Stimulated activated CD4-positive, alpha-beta T cell treated with anti-CD3 and anti-CD28 coated beads, TNF-alpha, amount 100 ng/mL, for 48 hours (primary cell): ENCODE measurements around the gene NBPF26.
"Not testable (repeated sequence)": the region's sequence is repeated elsewhere in the genome, so short reads cannot be mapped to it uniquely, and the experiment has no call there.

ENCODE experiments used
- DNase-seq, 3 donors: peaks; one replicate each; pipeline ENCODE4 v3.0.0-alpha.2; 2020; ENCODE audit warnings: low read depth in 3 of 3

The NBPF26 gene

DNA sequence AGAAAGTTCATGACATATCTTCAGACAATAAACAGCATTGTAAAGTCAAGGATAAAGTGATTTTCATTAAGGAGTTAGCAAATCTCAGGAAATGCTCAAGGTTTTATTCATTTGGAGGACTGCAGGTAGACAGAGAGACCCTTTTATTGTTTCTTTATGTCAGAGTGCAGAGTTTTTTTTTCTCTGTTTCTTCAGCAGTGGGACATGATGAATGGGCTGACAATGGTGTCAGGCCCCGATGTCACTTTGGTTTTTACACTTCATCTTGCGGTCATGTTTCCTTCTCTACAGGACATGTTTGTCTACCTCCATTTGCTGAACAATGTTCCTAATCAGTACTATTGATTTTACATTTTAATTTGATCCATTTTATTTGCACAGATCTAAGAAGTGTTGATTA lies 134.4 kb downstream of the NBPF26 start:
- not testable (repeated sequence) for DNase-seq

DNA sequence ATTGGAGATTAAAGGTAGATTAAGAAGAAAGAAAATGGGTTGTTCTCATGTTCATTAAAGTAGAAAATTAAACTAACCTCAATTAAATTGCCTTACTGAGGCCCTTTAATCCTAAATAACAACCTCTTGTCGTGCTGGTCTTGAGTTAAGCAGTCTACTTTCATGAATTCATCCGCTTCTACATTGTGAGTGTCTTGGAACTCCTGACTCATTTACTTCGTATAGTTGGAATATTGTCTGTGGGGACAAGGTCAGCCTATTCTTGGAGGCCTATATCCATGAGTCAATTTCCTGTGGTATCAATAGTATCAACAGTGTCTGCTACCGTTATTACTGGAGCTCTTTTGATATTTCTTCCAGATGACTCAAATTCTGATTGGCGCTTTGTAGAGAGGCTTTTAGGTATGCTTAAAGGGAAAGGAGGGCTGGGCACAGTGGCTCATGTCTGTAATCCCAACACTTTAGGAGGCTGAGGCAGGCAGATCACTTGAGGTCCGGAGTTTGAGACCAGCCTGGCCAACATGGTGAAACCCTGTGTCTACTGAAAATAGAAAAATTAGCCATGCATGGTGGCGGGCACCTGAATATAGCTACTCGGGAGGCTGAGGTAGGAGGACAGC lies 136.0 kb downstream of the NBPF26 start:
- DNase-seq, result not testable (repeated sequence)

DNA sequence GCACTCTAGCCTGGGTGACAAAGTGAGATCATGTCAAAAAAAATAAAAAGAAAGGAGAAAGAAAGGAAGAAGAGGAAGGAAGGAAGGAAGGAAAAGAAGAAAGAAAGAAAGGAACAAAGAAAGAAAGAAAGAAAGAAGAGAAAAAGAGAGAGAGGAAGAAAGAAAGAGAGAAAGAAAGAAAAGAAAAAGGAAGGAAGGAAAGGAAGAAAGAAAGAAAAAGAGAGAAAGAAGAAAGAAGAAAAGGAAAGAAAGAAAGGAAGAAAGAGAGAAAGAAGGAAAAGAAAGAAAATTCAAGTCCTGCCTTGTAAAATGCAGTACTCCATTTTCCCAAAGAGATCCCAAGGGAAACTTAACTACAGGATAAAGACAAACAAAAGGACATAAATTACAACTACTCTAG lies 154.5 kb downstream of the NBPF26 start:
- DNase-seq, result not testable (repeated sequence)

DNA sequence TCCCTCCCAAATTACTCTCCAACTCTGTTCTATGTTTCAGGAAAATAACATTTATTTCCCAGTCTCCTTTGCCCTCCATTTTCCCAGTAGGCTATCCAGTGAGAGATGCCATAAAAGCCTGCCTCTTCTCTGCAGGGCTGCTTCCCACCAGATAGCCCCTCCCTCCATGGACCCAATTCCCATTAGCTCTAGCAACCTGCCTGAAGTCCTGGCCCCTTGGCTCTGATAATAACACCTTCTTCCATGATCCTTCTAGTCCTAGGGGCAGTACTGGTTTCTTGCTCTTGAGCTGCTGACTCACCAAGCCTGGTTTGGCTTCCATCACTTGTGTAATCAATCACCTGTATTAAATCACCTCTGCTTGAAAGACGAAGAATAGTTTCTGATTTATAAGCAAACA lies 156.3 kb downstream of the NBPF26 start:
- not testable (repeated sequence) for DNase-seq

DNA sequence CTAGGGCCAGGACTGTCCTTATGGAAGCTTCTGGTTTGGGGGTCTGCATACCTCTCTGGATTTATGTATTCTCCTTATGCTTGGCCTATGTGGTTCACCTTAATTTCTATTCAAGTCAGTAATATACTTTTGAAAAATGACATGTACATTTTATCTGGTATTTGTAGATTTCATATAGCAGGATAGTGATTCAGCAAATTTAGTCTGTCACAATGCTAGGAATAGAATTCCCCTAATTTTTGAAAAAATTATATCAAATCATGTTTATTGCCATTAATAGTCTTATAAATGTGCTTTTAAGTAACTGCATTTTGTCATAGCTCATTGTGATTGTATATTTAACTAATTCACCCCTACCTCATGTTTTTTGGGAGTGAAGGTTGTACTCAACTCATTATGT lies 158.2 kb downstream of the NBPF26 start:
- DNase-seq, result not testable (repeated sequence)
